ENCODE measurements around the gene HNRNPU. TPM values are rescaled to one million over a fixed set of nuclear protein-coding genes. Genes with fewer than 3 reads are reported as not detected.
A peak's percentile ranks its signal among the peaks of the same experiment; 100 is the strongest.

HNRNPU gene
- total RNA-seq, 1 experiment from 2014 or later: 746 TPM

DNA sequence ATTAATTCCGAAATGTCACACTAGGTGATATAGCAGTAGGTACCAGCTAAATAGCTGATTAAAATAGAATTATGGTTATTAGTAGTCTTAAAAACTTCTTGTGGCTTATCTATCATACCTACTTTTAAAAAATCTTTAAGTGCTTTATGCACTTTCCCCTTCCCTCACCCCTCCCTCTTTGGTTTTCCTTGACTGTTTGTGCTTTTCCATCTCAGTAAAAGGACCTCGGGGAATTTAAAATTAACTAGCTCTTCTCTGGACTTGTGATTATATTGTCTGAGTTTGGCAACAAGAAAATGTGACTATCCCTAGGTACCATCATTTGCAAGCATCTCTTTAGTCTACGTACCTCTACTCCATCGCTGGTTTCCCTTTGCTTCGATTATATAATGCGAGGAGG lies 17.7 kb downstream of the HNRNPU start:
- Histone ChIP-seq H3K4me1 (ENCODE audit: insufficient read depth, low read length, poor library complexity, severe bottlenecking) (no peaks in the 10 kb centered on the region), H3K36me3 (ENCODE audit: insufficient read depth, low read length, poor library complexity, severe bottlenecking) (peaks cover 100% of the 10 kb centered on the region), H3K27me3 (replicated peaks; ENCODE audit: insufficient read depth, low read depth, low read length, poor library complexity) (no peaks in the 10 kb centered on the region), H3K9me3 (ENCODE audit: low read depth, low read length, poor library complexity, severe bottlenecking) (no peaks in the 10 kb centered on the region), H3K4me3 (ENCODE audit: low read depth, low read length, poor library complexity, severe bottlenecking) (no peak overlapping the region), H3K27ac (ENCODE audit: low read depth, low read length, poor library complexity, severe bottlenecking) (no peak overlapping the region)
- CTCF ChIA-PET: no interaction called here
- intact Hi-C loops (cut with micrococcal nuclease; ENCODE audit: unreplicated experiment): no loop called here
- no peak for DNase-seq (ENCODE audit: low spot score)
- no TSS peak for BruUV-seq (replicated peaks)
- no peak for TF ChIP-seq EZH2 (IDR thresholded peaks at IDR 0.05; ENCODE audit: borderline replicate concordance, low read depth, low read length, poor library complexity, severe bottlenecking)
- TF ChIP-seq, protein P1, sequence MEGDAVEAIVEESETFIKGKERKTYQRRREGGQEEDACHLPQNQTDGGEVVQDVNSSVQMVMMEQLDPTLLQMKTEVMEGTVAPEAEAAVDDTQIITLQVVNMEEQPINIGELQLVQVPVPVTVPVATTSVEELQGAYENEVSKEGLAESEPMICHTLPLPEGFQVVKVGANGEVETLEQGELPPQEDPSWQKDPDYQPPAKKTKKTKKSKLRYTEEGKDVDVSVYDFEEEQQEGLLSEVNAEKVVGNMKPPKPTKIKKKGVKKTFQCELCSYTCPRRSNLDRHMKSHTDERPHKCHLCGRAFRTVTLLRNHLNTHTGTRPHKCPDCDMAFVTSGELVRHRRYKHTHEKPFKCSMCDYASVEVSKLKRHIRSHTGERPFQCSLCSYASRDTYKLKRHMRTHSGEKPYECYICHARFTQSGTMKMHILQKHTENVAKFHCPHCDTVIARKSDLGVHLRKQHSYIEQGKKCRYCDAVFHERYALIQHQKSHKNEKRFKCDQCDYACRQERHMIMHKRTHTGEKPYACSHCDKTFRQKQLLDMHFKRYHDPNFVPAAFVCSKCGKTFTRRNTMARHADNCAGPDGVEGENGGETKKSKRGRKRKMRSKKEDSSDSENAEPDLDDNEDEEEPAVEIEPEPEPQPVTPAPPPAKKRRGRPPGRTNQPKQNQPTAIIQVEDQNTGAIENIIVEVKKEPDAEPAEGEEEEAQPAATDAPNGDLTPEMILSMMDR (conservative IDR thresholded peaks at IDR 0.05; ENCODE audit: low read depth, low read length): no peak
- POLR2A ChIA-PET (ENCODE audit: low non-redundant PET): no interaction called here

DNA sequence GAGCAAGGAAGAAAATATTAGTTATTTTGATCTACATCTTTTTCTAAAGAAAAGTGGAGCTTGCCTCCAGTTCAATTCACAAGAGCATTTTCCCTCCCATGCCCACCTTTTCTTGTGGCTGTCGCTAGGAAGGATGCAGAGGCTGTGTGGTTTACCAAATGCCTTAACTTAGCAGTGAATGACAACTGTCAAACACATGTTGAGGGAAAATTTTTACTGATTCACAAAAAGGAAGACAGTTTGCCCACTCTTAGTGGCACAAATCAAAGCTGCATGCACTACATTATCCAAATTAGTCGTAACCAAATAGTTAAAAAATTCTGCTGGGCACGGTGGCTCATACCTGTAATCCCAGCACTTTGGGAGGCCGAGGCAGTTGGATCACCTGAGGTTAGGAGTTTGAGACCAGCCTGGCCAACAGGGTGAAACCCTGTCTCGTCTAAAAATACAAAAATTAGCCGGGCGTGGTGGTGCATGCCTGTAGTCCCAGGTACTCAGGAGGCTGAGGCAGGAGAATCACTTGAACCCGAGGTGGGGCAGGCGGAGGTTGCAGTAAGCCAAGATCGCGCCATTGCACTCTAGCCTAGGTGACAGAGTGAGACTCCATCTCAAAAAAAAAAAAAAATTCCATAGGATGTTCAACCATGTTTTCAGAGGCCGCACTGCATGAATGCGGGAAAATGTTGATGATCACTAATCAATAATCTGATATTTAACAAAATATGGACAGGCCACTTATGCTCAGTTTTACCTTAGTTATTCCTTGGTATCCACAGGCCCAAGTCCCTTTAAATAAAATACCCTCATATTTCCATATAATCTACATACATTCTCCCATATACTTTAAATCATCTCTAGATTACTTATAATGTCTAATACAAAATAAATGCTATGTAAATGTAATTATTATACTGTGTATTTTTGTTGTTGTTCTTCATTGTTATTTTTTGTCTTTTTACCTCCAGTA lies 19.9 kb downstream of the HNRNPU start:
- Histone ChIP-seq H3K27me3 (replicated peaks; ENCODE audit: insufficient read depth, low read depth, low read length, poor library complexity) (no peaks in the 10 kb centered on the region), H3K9me3 (ENCODE audit: low read depth, low read length, poor library complexity, severe bottlenecking) (no peaks in the 10 kb centered on the region), H3K4me3 (ENCODE audit: low read depth, low read length, poor library complexity, severe bottlenecking) (no peak overlapping the region), H3K36me3 (ENCODE audit: insufficient read depth, low read length, poor library complexity, severe bottlenecking) (peaks cover 100% of the 10 kb centered on the region), H3K4me1 (ENCODE audit: insufficient read depth, low read length, poor library complexity, severe bottlenecking) (no peaks in the 10 kb centered on the region), H3K27ac (ENCODE audit: low read depth, low read length, poor library complexity, severe bottlenecking) (peak overlapping the region; percentile 26)
- intact Hi-C loops (cut with micrococcal nuclease; ENCODE audit: unreplicated experiment): no loop called here
- POLR2A ChIA-PET (ENCODE audit: low non-redundant PET): interaction anchor here (0.9 kb wide), 1 partner anchor 14 kb away, joined by 3 read pairs; no protein-coding TSS in a partner anchor
- TF ChIP-seq EZH2 (IDR thresholded peaks at IDR 0.05; ENCODE audit: borderline replicate concordance, low read depth, low read length, poor library complexity, severe bottlenecking): no peak
- CTCF ChIA-PET: no interaction called here
- DNase-seq (ENCODE audit: low spot score): no peak
- no TSS peak for BruUV-seq (replicated peaks)

DNA sequence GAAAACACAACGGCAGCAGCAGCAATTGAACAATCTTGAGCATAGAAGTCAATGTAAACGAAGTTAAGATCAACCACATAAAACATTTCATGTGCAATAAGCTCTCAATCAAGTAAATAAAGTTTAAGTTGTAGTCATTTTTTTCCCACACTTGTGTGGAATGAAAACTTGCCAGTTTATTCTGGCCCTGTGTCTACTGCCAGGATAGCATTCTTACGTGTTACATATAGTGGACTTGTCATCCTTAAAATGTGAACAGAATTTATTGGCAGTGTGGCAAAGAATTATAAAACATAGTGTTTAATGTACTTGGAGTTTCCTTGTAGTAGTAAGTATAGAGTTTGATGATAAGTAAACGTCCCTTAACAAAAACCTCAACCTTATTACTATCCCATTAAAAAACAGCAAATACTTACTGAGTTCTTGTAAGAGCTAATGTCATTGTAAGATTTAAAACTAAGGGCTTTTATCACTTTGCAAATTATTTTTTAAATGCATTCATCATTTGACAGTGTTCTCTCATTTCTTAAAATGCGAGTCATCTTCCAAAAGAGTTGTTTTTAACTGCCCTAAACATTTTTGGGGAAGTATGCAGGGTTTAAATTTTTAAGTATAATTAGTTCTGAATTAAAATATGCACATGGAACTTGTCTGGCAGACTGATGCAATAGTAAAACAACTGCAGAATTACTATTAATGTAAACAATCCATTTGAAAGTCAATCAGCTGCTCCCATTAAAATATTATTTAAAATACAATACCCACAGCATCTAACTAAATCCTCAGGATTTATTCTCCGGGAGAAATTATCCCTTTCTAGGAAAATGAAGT lies 21.0 kb downstream of the HNRNPU start:
- POLR2A ChIA-PET (ENCODE audit: low non-redundant PET): no interaction called here
- no peak for DNase-seq (ENCODE audit: low spot score)

More for the DNA sequence above, 21.0 kb downstream of the HNRNPU start:
- TF ChIP-seq, protein P1 (conservative IDR thresholded peaks at IDR 0.05; ENCODE audit: low read depth, low read length): no peak
- TF ChIP-seq EZH2 (IDR thresholded peaks at IDR 0.05; ENCODE audit: borderline replicate concordance, low read depth, low read length, poor library complexity, severe bottlenecking): no peak
- Histone ChIP-seq H3K36me3 (ENCODE audit: insufficient read depth, low read length, poor library complexity, severe bottlenecking) (peaks cover 91% of the 10 kb centered on the region), H3K27me3 (replicated peaks; ENCODE audit: insufficient read depth, low read depth, low read length, poor library complexity) (no peaks in the 10 kb centered on the region), H3K9me3 (ENCODE audit: low read depth, low read length, poor library complexity, severe bottlenecking) (no peaks in the 10 kb centered on the region), H3K27ac (ENCODE audit: low read depth, low read length, poor library complexity, severe bottlenecking) (peak overlapping the region; percentile 26), H3K4me1 (ENCODE audit: insufficient read depth, low read length, poor library complexity, severe bottlenecking) (no peaks in the 10 kb centered on the region), H3K4me3 (ENCODE audit: low read depth, low read length, poor library complexity, severe bottlenecking) (no peak overlapping the region)
- CTCF ChIA-PET: no interaction called here
- intact Hi-C loops (cut with micrococcal nuclease; ENCODE audit: unreplicated experiment): no loop called here
- TSS peak; percentile 2 for BruUV-seq (replicated peaks)

Measured in A673 (cell line).